ENCODE results near the gene TNNT2.

The TNNT2 gene

GRCh38 chr1:201377611-201378092 lies at the start of gene TNNT2:
Gene TNNT2, minus strand, starts transcription at chr1:201377680. Its CDS starts 4,426 bp downstream, at chr1:201373254.
- no peak for DNase-seq

GRCh38 chr1:201426479-201427310 lies 49.2 kb upstream of the TNNT2 start:
- peak; percentile 23 for DNase-seq

- DNase-seq: no peak
These were observed 46.7 kb upstream of the TNNT2 start for GRCh38 chr1:201424146-201424545.

- DNase-seq: no peak
These were observed 46.2 kb upstream of the TNNT2 start for GRCh38 chr1:201423655-201424054.

- no peak for DNase-seq
These were observed 45.1 kb upstream of the TNNT2 start for GRCh38 chr1:201422436-201423030.

GRCh38 chr1:201422026-201422425 lies 44.5 kb upstream of the TNNT2 start:
- no peak for DNase-seq

GRCh38 chr1:201421041-201421440 lies 43.6 kb upstream of the TNNT2 start:
- no peak for DNase-seq

- DNase-seq: no peak
These were observed 43.1 kb upstream of the TNNT2 start for GRCh38 chr1:201420608-201421002.

GRCh38 chr1:201419746-201420607 lies 42.5 kb upstream of the TNNT2 start:
- no peak for DNase-seq

GRCh38 chr1:201419256-201419655 lies 41.8 kb upstream of the TNNT2 start:
- no peak for DNase-seq

GRCh38 chr1:201418461-201418860 lies 41.0 kb upstream of the TNNT2 start:
- DNase-seq: no peak

GRCh38 chr1:201414051-201414738 lies 36.7 kb upstream of the TNNT2 start:
- no peak for DNase-seq

- DNase-seq: no peak
These were observed 33.8 kb upstream of the TNNT2 start for GRCh38 chr1:201411292-201411691.

- DNase-seq: no peak
These were observed 32.0 kb upstream of the TNNT2 start for GRCh38 chr1:201409440-201409839.

GRCh38 chr1:201408834-201409200 lies 31.3 kb upstream of the TNNT2 start:
- DNase-seq: no peak

- peak; percentile 26 for DNase-seq
These were observed 30.8 kb upstream of the TNNT2 start for GRCh38 chr1:201408176-201408833.

GRCh38 chr1:201406831-201407406 lies 29.4 kb upstream of the TNNT2 start:
- DNase-seq: no peak

- no peak for DNase-seq
These were observed 28.0 kb upstream of the TNNT2 start for GRCh38 chr1:201405484-201405831.

- DNase-seq: no peak
These were observed 27.4 kb upstream of the TNNT2 start for GRCh38 chr1:201404722-201405483.

- no peak for DNase-seq
These were observed 26.6 kb upstream of the TNNT2 start for GRCh38 chr1:201404055-201404454.

- DNase-seq: no peak
These were observed 25.9 kb upstream of the TNNT2 start for GRCh38 chr1:201403359-201403758.
